Upper lobe of left lung (tissue), 6 donors: ENCODE measurements around the gene NBAS. TPM values are rescaled to one million over a fixed set of nuclear protein-coding genes. Genes with fewer than 3 reads are reported as not detected.

ENCODE experiments used
- ATAC-seq, 2 donors: fragments of 200-7000 bp; cut with Tn5 transposase; one replicate each; pipeline ENCODE4 v1.9.1; 2022; ENCODE audit warnings: mild to moderate bottlenecking in 2 of 2, moderate library complexity in 2 of 2; ENCODE audit not compliant: low FRiP score in 2 of 2
- DNase-seq, 2 donors: peaks; one replicate each; pipeline ENCODE4 v3.0.0-alpha.2; 2019 to 2020
- H3K27ac ChIP-seq, 4 donors: fragments of 200-600 bp; sonication (generic); one replicate each; pipeline ENCODE4 v1.5.1; 2016 to 2019
- H3K27me3 ChIP-seq, 4 donors: fragments of 200-600 bp; sonication (generic); one replicate each; pipeline ENCODE4 v1.5.1; 2017 to 2019
- H3K36me3 ChIP-seq, 4 donors: fragments of 200-600 bp; sonication (generic); one replicate each; pipeline ENCODE4 v1.5.1; 2016 to 2019
- H3K4me1 ChIP-seq, 4 donors: fragments of 200-600 bp; sonication (generic); one replicate each; pipeline ENCODE4 v1.5.1; 2018 to 2019
- H3K4me3 ChIP-seq, 4 donors: fragments of 200-600 bp; sonication (generic); one replicate each; pipeline ENCODE4 v1.5.1; 2017 to 2019; ENCODE audit warnings: mild to moderate bottlenecking in 2 of 4, moderate library complexity in 1 of 4
- H3K9me3 ChIP-seq, 4 donors: fragments of 200-600 bp; sonication (generic); one replicate each; pipeline ENCODE4 v1.5.1; 2018 to 2019
- EP300 ChIP-seq, 4 donors: sonication (generic); formaldehyde crosslinking; IDR thresholded peaks; one replicate each; pipeline ENCODE4 v1.5.1; 2017; ENCODE audit warnings: antibody characterized with exemption in 4 of 4, control low read depth in 2 of 4
- POLR2A ChIP-seq, 4 donors: fragments of 450-650 bp; IDR thresholded peaks; one replicate each; pipeline ENCODE4 v1.5.1; 2016 to 2017; ENCODE audit warnings: antibody characterized with exemption in 4 of 4, mild to moderate bottlenecking in 2 of 4
- POLR2AphosphoS5 ChIP-seq, 2 donors: sonication (generic); formaldehyde crosslinking; IDR thresholded peaks; one replicate each; pipeline ENCODE4 v1.5.1; 2017; ENCODE audit warnings: antibody characterized with exemption in 2 of 2
- WGBS, 2 donors: methylation state at CpG; one replicate each; pipeline ENCODE4 v1.1.5; 2017 to 2018; 5-methylcytosine and 5-hydroxymethylcytosine counted together
- total RNA-seq, 6 donors: library from RNA; depleted of rRNA in 4 of 6; stranded (reverse); fragments of >200 nt in 4 of 6; gene quantifications; one replicate each; pipeline versions ENCODE4 v1.1.0 to v1.2.1, GENCODE V29; 2016 to 2021
- TF ChIP-seq, protein P1 (sequence below), 6 experiments: fragments of 450-650 bp in 4 of 6; fragments of 200-600 bp in 2 of 6; sonication (generic) in 2 of 6; IDR thresholded peaks; one replicate each; pipeline ENCODE4 v1.5.1; 2016 to 2019; ENCODE audit warnings: antibody characterized with exemption in 6 of 6
- donor health status: DM: no; HTN: no; CAD: no; lungs with moderate emphysema.
- donor health status: DM: no; HTN: yes; CAD: no; lungs with severe emphysema.

The NBAS gene
- total RNA-seq, 6 donors from 2014 or later = 33.2 to 75.5 (median 43.1) TPM

DNA sequence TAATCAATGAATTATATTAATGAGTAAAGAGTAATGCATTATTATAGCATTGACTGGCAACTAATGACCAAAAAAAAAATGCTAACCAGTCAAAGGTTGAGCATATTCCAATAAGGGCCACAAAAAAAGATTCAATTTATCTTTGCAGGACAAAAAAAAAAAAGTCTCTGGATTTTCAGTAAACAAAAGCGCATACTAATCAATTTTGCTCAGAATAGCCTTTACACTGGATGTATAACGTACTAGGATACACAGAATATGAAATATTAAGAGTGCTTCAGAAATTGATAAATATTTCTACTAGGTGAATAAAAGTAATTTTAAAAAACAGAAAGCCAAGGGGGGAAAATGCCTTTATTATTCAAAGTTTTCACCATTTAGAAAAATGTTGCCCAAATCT lies 74.4 kb downstream of the NBAS start:
- Histone ChIP-seq H3K4me3 (no peak overlapping the region), H3K9me3 (no peaks in the 10 kb centered on the region), H3K4me1 (no peaks in the 10 kb centered on the region), H3K27ac (no peak overlapping the region), H3K36me3 (peaks cover 0 to 42% (median 6%) of the 10 kb centered on the region in 4 donors), H3K27me3 (no peaks in the 10 kb centered on the region)
- DNase-seq (no peak), ATAC-seq (no peak)
- TF ChIP-seq POLR2A (IDR thresholded peaks at IDR 0.05) (no peak), POLR2AphosphoS5 (IDR thresholded peaks at IDR 0.05) (no peak), EP300 (IDR thresholded peaks at IDR 0.05) (no peak)
- 95 to 98% methylated on average over 2 of the region's 2 CpGs for WGBS, 2 donors

- no peak for ATAC-seq
- no peaks in the 10 kb centered on the region for H3K9me3 ChIP-seq
- no peaks in the 10 kb centered on the region for H3K27me3 ChIP-seq
- no peak overlapping the region for H3K4me3 ChIP-seq
- H3K36me3 ChIP-seq = peaks cover 0 to 46% (median 6%) of the 10 kb centered on the region in 4 donors
- H3K27ac ChIP-seq = no peak overlapping the region
- peak in 1 of 2 donors; percentile 2 for DNase-seq
- no peak for TF ChIP-seq EP300 (IDR thresholded peaks at IDR 0.05)
- no peak for TF ChIP-seq POLR2A (IDR thresholded peaks at IDR 0.05)
- TF ChIP-seq POLR2AphosphoS5 (IDR thresholded peaks at IDR 0.05) = no peak
- TF ChIP-seq, protein P1, sequence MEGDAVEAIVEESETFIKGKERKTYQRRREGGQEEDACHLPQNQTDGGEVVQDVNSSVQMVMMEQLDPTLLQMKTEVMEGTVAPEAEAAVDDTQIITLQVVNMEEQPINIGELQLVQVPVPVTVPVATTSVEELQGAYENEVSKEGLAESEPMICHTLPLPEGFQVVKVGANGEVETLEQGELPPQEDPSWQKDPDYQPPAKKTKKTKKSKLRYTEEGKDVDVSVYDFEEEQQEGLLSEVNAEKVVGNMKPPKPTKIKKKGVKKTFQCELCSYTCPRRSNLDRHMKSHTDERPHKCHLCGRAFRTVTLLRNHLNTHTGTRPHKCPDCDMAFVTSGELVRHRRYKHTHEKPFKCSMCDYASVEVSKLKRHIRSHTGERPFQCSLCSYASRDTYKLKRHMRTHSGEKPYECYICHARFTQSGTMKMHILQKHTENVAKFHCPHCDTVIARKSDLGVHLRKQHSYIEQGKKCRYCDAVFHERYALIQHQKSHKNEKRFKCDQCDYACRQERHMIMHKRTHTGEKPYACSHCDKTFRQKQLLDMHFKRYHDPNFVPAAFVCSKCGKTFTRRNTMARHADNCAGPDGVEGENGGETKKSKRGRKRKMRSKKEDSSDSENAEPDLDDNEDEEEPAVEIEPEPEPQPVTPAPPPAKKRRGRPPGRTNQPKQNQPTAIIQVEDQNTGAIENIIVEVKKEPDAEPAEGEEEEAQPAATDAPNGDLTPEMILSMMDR (IDR thresholded peaks at IDR 0.05) = no peak
- 84 to 93% methylated on average over 5 of the region's 5 CpGs for WGBS, 2 donors
- H3K4me1 ChIP-seq = no peaks in the 10 kb centered on the region
Observed at GRCh38 chr2:15485949-15486348, 75.2 kb downstream of the NBAS start.

GRCh38 chr2:15481000-15481399 lies 80.1 kb downstream of the NBAS start:
- no peaks in the 10 kb centered on the region for H3K27me3 ChIP-seq
- peaks cover 0 to 44% (median 8%) of the 10 kb centered on the region in 4 donors for H3K36me3 ChIP-seq
- 94 to 99% methylated on average over 3 of the region's 3 CpGs for WGBS, 2 donors
- no peak for TF ChIP-seq EP300 (IDR thresholded peaks at IDR 0.05)
- TF ChIP-seq POLR2A (IDR thresholded peaks at IDR 0.05) = no peak
- TF ChIP-seq POLR2AphosphoS5 (IDR thresholded peaks at IDR 0.05) = no peak
- TF ChIP-seq, protein P1 (IDR thresholded peaks at IDR 0.05) = no peak
- ATAC-seq (no peak), DNase-seq (no peak)
- no peak overlapping the region for H3K27ac ChIP-seq
- no peaks in the 10 kb centered on the region for H3K4me1 ChIP-seq
- no peaks in the 10 kb centered on the region for H3K9me3 ChIP-seq
- H3K4me3 ChIP-seq = no peak overlapping the region

DNA sequence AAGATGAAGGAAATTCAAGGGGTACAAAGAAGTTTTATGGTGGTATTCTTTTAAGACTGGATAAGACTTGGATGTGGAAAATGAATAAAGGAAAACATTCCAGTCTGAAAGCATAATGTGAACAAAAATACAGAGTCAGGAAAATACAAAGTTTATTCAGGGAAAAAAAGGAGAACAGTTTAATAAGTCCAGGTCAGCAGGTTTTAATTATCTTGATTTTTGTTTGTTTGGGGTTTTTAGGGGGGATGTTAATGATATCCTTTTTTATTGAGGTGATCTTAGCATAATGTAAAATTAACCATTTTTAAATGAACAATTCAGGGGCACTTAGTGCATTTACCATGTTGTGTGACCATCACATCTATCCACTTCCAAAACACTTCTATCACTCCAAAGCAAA lies 80.6 kb downstream of the NBAS start:
- Histone ChIP-seq H3K4me3 (no peak overlapping the region), H3K36me3 (peaks cover 0 to 45% (median 8%) of the 10 kb centered on the region in 4 donors), H3K27me3 (no peaks in the 10 kb centered on the region), H3K27ac (no peak overlapping the region), H3K9me3 (no peaks in the 10 kb centered on the region), H3K4me1 (no peaks in the 10 kb centered on the region)
- no peak for ATAC-seq
- no peak for DNase-seq
- no peak for TF ChIP-seq EP300 (IDR thresholded peaks at IDR 0.05)
- TF ChIP-seq, protein P1 (IDR thresholded peaks at IDR 0.05) = no peak

DNA sequence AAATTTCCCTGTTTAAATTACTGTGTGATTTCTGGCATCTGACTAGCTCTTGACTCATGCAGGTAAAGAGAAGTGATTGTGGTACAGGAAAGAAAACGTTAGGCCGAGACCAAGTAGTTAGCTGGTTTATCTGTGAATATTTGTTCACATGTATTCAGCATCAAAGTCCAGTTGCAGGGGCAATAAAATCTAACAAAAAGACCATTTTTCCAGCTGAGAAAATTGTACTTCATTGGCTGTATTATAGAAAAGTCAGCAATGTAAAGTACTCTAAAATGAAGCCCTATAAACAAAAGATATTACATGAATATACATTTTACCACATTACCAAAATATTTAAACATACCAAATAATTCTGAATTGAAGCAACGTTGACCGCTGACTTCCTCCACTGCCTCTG lies 88.3 kb downstream of the NBAS start:
- Histone ChIP-seq H3K36me3 (peaks cover 0 to 64% (median 21%) of the 10 kb centered on the region in 4 donors), H3K4me1 (no peaks in the 10 kb centered on the region), H3K27me3 (no peaks in the 10 kb centered on the region), H3K27ac (no peak overlapping the region), H3K4me3 (no peak overlapping the region), H3K9me3 (no peaks in the 10 kb centered on the region)
- DNase-seq (no peak), ATAC-seq (no peak)
- WGBS, 2 donors = 89 to 96% methylated on average over 4 of the region's 4 CpGs
- TF ChIP-seq, protein P1 (IDR thresholded peaks at IDR 0.05) = no peak
- no peak for TF ChIP-seq EP300 (IDR thresholded peaks at IDR 0.05)
- TF ChIP-seq POLR2AphosphoS5 (IDR thresholded peaks at IDR 0.05) = no peak
- TF ChIP-seq POLR2A (IDR thresholded peaks at IDR 0.05) = no peak
